Body of pancreas (tissue), 4 donors: ENCODE data around the gene IGSF21.

Experiments
- POLR2A ChIP-seq, 3 donors: fragments of 450-650 bp; IDR thresholded peaks; one replicate each; pipeline ENCODE4 v1.6.1; 2016; ENCODE audit warnings: antibody characterized with exemption in 3 of 3, mild to moderate bottlenecking in 2 of 3
- TF ChIP-seq, protein P1 (sequence below), 7 experiments: fragments of 450-650 bp in 4 of 7; fragments of 200-600 bp in 3 of 7; sonication (generic) in 3 of 7; IDR thresholded peaks; one replicate each; pipeline ENCODE4 v1.5.1; 2016 to 2019; ENCODE audit warnings: antibody characterized with exemption in 7 of 7

GRCh38 chr1:18139198-18139981 lies 31.8 kb downstream of the IGSF21 start:
- TF ChIP-seq, protein P1, sequence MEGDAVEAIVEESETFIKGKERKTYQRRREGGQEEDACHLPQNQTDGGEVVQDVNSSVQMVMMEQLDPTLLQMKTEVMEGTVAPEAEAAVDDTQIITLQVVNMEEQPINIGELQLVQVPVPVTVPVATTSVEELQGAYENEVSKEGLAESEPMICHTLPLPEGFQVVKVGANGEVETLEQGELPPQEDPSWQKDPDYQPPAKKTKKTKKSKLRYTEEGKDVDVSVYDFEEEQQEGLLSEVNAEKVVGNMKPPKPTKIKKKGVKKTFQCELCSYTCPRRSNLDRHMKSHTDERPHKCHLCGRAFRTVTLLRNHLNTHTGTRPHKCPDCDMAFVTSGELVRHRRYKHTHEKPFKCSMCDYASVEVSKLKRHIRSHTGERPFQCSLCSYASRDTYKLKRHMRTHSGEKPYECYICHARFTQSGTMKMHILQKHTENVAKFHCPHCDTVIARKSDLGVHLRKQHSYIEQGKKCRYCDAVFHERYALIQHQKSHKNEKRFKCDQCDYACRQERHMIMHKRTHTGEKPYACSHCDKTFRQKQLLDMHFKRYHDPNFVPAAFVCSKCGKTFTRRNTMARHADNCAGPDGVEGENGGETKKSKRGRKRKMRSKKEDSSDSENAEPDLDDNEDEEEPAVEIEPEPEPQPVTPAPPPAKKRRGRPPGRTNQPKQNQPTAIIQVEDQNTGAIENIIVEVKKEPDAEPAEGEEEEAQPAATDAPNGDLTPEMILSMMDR (IDR thresholded peaks at IDR 0.05) = no peak
- TF ChIP-seq POLR2A (IDR thresholded peaks at IDR 0.05) = no peak
